NT2/D1 (cell line): ENCODE measurements around the gene POMT2.

Source experiments
- DNase-seq: peaks from one replicate; pipeline ENCODE4 v3.0.0-alpha.2; 2011; ENCODE audit warnings: low read depth, low spot score
- H3K27me3 ChIP-seq: 2 replicates; pipeline ENCODE4 v1.6.0; 2011; ENCODE audit warnings: mild to moderate bottlenecking; ENCODE audit not compliant: insufficient read length, insufficient read depth
- H3K36me3 ChIP-seq: 2 replicates; pipeline ENCODE4 v1.6.1; 2011; ENCODE audit warnings: mild to moderate bottlenecking, low read length, mixed read lengths; ENCODE audit not compliant: insufficient read depth, insufficient read length
- H3K4me1 ChIP-seq: 2 replicates; pipeline ENCODE4 v1.5.1; 2011; ENCODE audit not compliant: insufficient read depth, insufficient read length
- H3K4me3 ChIP-seq: 2 replicates; pipeline ENCODE4 v1.5.1; 2011; ENCODE audit warnings: low read depth; ENCODE audit not compliant: insufficient read length
- H3K9ac ChIP-seq: 2 replicates; pipeline ENCODE4 v1.6.0; 2011; ENCODE audit warnings: low read depth; ENCODE audit not compliant: insufficient read length
- H3K9me3 ChIP-seq: 2 replicates; pipeline ENCODE4 v1.5.1; 2011; ENCODE audit warnings: mild to moderate bottlenecking, low read length; ENCODE audit not compliant: insufficient read depth
- SUZ12 ChIP-seq: IDR thresholded peaks from 2 replicates; pipeline ENCODE4 v1.6.1; 2011; ENCODE audit not compliant: insufficient read length, insufficient read depth; ENCODE audit errors: extremely low read depth
- YY1 ChIP-seq: IDR thresholded peaks from 2 replicates; pipeline ENCODE4 v1.6.1; 2011; ENCODE audit not compliant: insufficient read length, insufficient read depth
- ZNF274 ChIP-seq: IDR thresholded peaks from 2 replicates; pipeline ENCODE4 v1.6.1; 2011; ENCODE audit warnings: mild to moderate bottlenecking, low read depth, low read length

Gene POMT2

GRCh38 chr14:77347751-77348150, 27.1 kb upstream of the POMT2 start:
- Histone ChIP-seq H3K9ac (no peak overlapping the region), H3K27me3 (no peaks in the 10 kb centered on the region), H3K4me1 (no peaks in the 10 kb centered on the region), H3K4me3 (no peak overlapping the region), H3K36me3 (peaks cover 6% of the 10 kb centered on the region), H3K9me3 (no peaks in the 10 kb centered on the region)
- no peak for TF ChIP-seq YY1
- no peak for TF ChIP-seq SUZ12
- TF ChIP-seq ZNF274, result no peak
- no peak for DNase-seq

DNA sequence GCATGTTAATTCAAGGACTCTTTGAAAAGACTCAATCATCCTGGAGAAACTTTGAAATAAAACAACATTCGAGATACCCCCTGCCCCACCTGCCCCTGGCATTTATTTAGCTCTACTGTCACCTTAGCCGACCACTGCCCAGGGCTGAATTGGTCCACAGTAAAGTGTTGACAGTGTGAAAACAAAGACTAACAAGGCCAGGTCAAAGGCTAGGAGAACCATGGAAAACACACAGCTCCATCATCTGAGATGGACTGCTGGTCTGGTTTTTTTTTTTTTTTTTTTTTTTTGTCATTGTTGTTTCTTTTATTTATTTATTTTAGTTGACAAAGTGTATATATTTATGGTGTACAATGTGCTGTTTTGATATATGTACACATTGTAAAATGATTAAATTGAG, 25.8 kb upstream of the POMT2 start:
- H3K9me3 ChIP-seq, result no peaks in the 10 kb centered on the region
- H3K9ac ChIP-seq, result no peak overlapping the region
- no peaks in the 10 kb centered on the region for H3K27me3 ChIP-seq
- DNase-seq, result no peak
- peaks cover 10% of the 10 kb centered on the region for H3K36me3 ChIP-seq
- TF ChIP-seq YY1 (no peak), SUZ12 (no peak), ZNF274 (no peak)
- no peak overlapping the region for H3K4me3 ChIP-seq
- H3K4me1 ChIP-seq, result no peaks in the 10 kb centered on the region

- DNase-seq, result no peak
Measured at GRCh38 chr14:77344377-77344996, 23.8 kb upstream of the POMT2 start.

DNA sequence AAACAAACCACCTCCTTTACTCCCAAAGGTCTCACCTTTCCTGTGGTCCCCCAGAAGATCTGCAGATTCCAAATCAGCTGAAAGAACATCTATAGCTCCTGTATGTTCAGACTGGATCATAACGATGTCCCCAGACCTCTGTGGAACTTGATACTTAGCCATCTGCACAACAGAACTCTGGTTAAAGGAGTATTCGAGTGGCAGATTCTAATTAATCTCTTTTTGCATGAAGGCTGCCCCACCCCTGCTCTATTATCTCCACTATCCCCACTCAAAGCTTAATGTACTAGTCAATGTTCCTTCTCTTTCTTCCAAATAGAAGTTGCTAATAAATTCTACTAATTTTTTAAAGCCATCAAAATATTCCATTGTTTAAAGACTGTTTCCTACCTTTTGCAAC, 23.0 kb upstream of the POMT2 start:
- no peak overlapping the region for H3K4me3 ChIP-seq
- no peaks in the 10 kb centered on the region for H3K4me1 ChIP-seq
- no peaks in the 10 kb centered on the region for H3K9me3 ChIP-seq
- H3K36me3 ChIP-seq, result peaks cover 21% of the 10 kb centered on the region
- no peak overlapping the region for H3K9ac ChIP-seq
- DNase-seq, result no peak
- H3K27me3 ChIP-seq, result no peaks in the 10 kb centered on the region
- TF ChIP-seq SUZ12 (no peak), YY1 (no peak), ZNF274 (no peak)

More at GRCh38 chr14:77344377-77344996, 23.8 kb upstream of the POMT2 start:
- no peaks in the 10 kb centered on the region for H3K27me3 ChIP-seq
- H3K4me1 ChIP-seq, result no peaks in the 10 kb centered on the region
- no peaks in the 10 kb centered on the region for H3K9me3 ChIP-seq
- H3K36me3 ChIP-seq, result peaks cover 21% of the 10 kb centered on the region
- no peak overlapping the region for H3K9ac ChIP-seq
- H3K4me3 ChIP-seq, result no peak overlapping the region
- TF ChIP-seq ZNF274 (no peak), YY1 (no peak), SUZ12 (no peak)

- no peak for DNase-seq
- H3K36me3 ChIP-seq, result peaks cover 21% of the 10 kb centered on the region
- TF ChIP-seq SUZ12 (no peak), YY1 (no peak), ZNF274 (no peak)
Measured at GRCh38 chr14:77342726-77343397, 22.2 kb upstream of the POMT2 start.

DNA sequence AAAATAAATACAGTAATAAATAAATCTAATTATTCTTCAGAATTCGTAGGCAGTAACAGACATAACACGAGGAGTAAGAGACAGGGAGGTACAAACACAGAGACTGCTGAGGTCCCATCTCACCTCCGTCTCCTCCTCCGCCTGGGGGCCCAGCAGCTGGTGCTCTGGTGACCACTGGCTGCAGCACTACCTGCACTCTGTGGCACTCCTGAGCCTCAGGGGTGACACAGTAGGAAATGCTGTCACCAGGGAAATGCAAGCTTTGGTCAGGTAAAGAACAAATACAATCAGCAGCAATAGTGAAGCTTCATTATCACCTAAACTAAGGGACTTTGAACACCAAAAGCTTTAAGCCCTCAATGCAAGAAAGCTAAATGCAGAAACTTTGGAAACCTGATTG, 19.7 kb upstream of the POMT2 start:
- DNase-seq, result no peak
- no peak overlapping the region for H3K9ac ChIP-seq
- no peak for TF ChIP-seq YY1
- TF ChIP-seq ZNF274, result no peak
- no peak for TF ChIP-seq SUZ12
- peaks cover 21% of the 10 kb centered on the region for H3K36me3 ChIP-seq
- H3K4me3 ChIP-seq, result no peak overlapping the region
- no peaks in the 10 kb centered on the region for H3K27me3 ChIP-seq
- no peaks in the 10 kb centered on the region for H3K4me1 ChIP-seq
- no peaks in the 10 kb centered on the region for H3K9me3 ChIP-seq

More at GRCh38 chr14:77342726-77343397, 22.2 kb upstream of the POMT2 start:
- no peak overlapping the region for H3K9ac ChIP-seq
- H3K27me3 ChIP-seq, result no peaks in the 10 kb centered on the region
- H3K4me3 ChIP-seq, result no peak overlapping the region
- H3K4me1 ChIP-seq, result no peaks in the 10 kb centered on the region
- no peaks in the 10 kb centered on the region for H3K9me3 ChIP-seq

DNA sequence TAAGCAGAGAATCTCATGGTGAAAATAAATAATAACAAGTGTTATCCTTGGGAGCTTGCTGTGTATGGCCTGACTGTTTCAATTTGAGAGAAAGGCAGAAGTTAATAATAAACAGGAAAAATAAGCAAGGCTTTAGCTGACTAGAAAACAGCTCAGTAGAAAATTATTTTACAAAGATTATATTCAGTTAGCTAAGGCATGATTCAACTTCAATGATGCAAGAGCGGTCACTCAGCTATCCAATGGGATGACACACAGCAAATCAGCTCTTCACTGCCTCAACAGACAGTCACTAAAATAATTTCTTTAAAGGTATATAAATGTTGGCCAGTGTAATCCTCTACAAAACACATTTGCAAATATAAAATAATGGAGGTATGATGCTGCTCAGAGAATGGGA, 18.7 kb upstream of the POMT2 start:
- Histone ChIP-seq H3K4me1 (no peaks in the 10 kb centered on the region), H3K27me3 (no peaks in the 10 kb centered on the region), H3K9me3 (no peaks in the 10 kb centered on the region), H3K9ac (no peak overlapping the region), H3K36me3 (peaks cover 21% of the 10 kb centered on the region), H3K4me3 (no peak overlapping the region)
- no peak for DNase-seq
- no peak for TF ChIP-seq ZNF274
- TF ChIP-seq YY1, result no peak
- TF ChIP-seq SUZ12, result no peak
